ENCODE results near the gene ZBTB20.

DNA sequence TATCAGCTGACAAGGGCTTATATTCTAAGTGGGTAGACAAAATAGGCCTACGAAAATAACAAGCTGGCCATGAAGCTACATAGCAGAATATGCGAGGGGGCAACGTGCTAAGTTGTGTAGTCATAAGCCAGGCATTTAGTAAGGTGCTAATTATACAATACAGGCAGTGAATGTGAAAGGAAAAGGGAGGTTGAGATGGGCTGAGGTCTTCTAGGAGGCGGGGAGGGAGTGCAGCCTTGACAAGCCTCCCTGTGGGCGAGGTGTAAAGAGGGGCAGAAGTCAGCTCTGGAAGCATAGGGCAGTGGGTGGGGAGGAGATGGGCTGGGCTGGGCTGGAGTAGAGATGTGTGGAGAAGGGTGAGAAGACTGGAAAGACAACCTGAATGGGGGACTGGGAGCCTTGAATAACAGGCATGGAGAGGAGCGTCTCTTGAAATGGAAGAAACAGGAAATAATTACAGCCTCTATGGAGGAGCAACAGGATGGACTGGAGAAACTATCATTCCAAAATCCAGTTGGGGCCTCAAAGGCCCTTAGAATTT, 852.1 kb downstream of the ZBTB20 start:
- TF ChIP-seq, protein P1, sequence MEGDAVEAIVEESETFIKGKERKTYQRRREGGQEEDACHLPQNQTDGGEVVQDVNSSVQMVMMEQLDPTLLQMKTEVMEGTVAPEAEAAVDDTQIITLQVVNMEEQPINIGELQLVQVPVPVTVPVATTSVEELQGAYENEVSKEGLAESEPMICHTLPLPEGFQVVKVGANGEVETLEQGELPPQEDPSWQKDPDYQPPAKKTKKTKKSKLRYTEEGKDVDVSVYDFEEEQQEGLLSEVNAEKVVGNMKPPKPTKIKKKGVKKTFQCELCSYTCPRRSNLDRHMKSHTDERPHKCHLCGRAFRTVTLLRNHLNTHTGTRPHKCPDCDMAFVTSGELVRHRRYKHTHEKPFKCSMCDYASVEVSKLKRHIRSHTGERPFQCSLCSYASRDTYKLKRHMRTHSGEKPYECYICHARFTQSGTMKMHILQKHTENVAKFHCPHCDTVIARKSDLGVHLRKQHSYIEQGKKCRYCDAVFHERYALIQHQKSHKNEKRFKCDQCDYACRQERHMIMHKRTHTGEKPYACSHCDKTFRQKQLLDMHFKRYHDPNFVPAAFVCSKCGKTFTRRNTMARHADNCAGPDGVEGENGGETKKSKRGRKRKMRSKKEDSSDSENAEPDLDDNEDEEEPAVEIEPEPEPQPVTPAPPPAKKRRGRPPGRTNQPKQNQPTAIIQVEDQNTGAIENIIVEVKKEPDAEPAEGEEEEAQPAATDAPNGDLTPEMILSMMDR (IDR thresholded peaks at IDR 0.05): no peak
- TF ChIP-seq POLR2AphosphoS5 (IDR thresholded peaks at IDR 0.05) (no peak), POLR2A (IDR thresholded peaks at IDR 0.05) (no peak)
